Lower lobe of right lung (tissue), 2 donors: ENCODE measurements around the gene FN3KRP. TPM values are rescaled to one million over a fixed set of nuclear protein-coding genes. Genes with fewer than 3 reads are reported as not detected.

ENCODE experiments used
- ATAC-seq, 2 donors: fragments of 200-7000 bp; cut with Tn5 transposase; one replicate each; pipeline ENCODE4 v1.9.1; 2020 to 2022; ENCODE audit warnings: mild to moderate bottlenecking in 2 of 2, moderate library complexity in 2 of 2
- DNase-seq: peaks from one replicate; pipeline ENCODE4 v3.0.0-alpha.2; 2020
- H3K27ac ChIP-seq: fragments of 200-600 bp; one replicate; pipeline ENCODE4 v1.8.0; 2022
- H3K27me3 ChIP-seq: fragments of 200-600 bp; one replicate; pipeline ENCODE4 v1.8.0; 2022; ENCODE audit warnings: low read depth
- H3K36me3 ChIP-seq: fragments of 200-600 bp; one replicate; pipeline ENCODE4 v1.8.0; 2022; ENCODE audit warnings: mild to moderate bottlenecking
- H3K4me1 ChIP-seq: fragments of 200-600 bp; one replicate; pipeline ENCODE4 v1.8.0; 2022
- H3K4me3 ChIP-seq: fragments of 200-600 bp; one replicate; pipeline ENCODE4 v1.8.0; 2022; ENCODE audit warnings: mild to moderate bottlenecking
- H3K9me3 ChIP-seq: fragments of 200-600 bp; one replicate; pipeline ENCODE4 v1.8.0; 2022
- intact Hi-C: fragments of 100-400 bp; cut with DNase I; formaldehyde crosslinking; loops from one replicate; pipeline ENCODE4 v1.11.0; 2022
- total RNA-seq: library from RNA; stranded (reverse); fragmentation: NEBNext Ultra II Directional; extraction: Animal tissue kit (Norgen Biotek cat#: 25700); gene quantifications from one replicate; pipeline ENCODE4 v1.2.1, GENCODE V29; 2021
- TF ChIP-seq, protein P1 (sequence below): fragments of 200-600 bp; IDR thresholded peaks from one replicate; pipeline ENCODE4 v1.8.0; 2022; ENCODE audit warnings: antibody characterized with exemption, mild to moderate bottlenecking
- donor health status: DM: no; HTN: yes; CAD: no; lungs with severe emphysema.

FN3KRP gene
- total RNA-seq, 1 donor from 2014 or later, result 28.1 TPM

DNA sequence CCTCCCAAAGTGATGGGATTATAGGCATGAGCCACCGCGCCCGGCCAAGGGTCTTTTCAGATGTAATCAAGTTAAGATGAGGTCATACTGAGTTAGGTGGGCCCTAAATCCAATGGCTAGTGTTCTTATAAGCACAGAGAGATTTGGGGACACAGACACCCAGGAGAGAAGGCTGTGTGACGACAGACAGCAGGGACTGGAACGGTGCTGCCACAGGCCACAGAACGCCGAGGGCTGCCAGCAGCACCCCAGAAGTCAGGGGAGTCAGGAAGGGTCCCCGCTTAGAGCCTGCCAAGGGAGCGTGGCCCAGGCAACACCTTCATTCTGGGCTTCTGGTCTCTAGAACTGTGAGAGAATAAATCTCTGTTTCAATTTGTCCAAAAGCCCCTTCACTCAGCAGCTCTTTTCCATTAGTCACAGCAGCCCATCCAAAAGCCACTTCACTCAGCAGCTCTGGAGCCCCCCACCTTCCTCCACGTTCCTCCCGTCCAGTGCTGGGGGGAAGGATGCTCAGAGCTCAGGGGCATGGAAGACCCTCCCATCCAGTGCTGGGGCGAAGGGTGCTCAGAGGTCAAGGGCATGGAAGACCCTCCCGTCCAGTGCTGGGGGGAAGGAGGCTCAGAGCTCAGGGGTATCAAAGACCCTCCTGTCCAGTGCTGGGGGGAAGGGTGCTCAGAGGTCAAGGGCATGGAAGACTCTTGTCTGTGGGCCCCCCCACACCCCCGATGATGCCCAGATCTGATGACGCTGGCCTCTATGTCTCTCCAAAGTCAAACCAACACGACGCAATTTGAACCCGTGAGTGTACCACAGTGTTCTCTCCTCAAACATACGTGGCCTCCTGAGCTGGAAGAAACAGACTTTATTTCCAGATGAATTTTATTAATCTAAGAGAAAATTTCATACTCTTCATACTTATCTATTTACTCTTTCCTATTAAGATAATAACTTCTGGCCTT lies 29.9 kb upstream of the FN3KRP start:
- Histone ChIP-seq H3K4me3 (no peak overlapping the region), H3K36me3 (no peaks in the 10 kb centered on the region), H3K4me1 (no peaks in the 10 kb centered on the region), H3K27me3 (no peaks in the 10 kb centered on the region), H3K9me3 (peaks cover 3% of the 10 kb centered on the region), H3K27ac (no peak overlapping the region)
- no peak for DNase-seq
- ATAC-seq, result peak in 1 of 2 donors; percentile 13
- intact Hi-C loops, result no loop called here
- TF ChIP-seq, protein P1, sequence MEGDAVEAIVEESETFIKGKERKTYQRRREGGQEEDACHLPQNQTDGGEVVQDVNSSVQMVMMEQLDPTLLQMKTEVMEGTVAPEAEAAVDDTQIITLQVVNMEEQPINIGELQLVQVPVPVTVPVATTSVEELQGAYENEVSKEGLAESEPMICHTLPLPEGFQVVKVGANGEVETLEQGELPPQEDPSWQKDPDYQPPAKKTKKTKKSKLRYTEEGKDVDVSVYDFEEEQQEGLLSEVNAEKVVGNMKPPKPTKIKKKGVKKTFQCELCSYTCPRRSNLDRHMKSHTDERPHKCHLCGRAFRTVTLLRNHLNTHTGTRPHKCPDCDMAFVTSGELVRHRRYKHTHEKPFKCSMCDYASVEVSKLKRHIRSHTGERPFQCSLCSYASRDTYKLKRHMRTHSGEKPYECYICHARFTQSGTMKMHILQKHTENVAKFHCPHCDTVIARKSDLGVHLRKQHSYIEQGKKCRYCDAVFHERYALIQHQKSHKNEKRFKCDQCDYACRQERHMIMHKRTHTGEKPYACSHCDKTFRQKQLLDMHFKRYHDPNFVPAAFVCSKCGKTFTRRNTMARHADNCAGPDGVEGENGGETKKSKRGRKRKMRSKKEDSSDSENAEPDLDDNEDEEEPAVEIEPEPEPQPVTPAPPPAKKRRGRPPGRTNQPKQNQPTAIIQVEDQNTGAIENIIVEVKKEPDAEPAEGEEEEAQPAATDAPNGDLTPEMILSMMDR, result no peak

DNA sequence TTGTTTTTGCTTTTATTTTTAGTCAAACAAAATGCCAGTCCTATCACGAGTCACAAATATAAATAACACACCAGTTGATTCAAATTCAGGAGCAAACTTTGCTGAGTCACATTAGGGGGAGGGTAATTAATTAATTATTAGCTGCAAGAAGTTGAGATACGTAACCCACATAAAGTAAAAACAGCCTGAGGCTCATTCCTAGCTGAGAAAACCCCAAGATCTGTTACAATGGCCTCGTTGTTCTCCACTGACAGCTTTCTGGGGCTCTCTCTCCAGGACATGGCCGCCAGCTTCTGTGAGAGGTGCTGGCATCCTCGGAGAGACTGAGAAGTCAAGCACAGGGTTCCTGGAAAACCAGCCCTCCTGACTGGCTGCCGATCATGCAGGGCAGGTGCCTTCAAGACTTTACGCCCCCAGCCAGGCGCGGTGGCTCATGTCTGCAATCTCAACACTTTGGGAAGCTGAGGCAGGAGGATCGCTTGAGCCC lies 29.1 kb upstream of the FN3KRP start:
- no peak for ATAC-seq

DNA sequence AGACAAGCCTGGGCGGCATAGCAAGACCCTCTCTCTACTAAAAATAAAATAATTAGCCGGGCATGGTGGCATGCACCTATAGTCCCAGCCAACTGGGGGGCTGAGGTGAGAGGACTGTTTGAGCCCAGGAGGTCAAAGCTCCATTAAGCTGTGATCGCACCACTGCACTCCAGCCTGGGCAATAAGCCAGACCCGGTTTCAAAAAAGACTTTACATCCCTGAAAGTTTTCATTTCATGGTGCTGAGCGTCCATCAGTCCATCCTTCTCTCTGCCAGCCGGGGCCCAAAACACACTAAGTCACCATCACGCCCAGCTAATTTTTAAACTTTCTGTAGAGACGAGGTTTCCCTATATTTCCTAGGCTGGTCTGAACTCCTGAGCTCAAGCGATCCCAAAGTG lies 28.6 kb upstream of the FN3KRP start:
- Histone ChIP-seq H3K27me3 (no peaks in the 10 kb centered on the region), H3K9me3 (no peaks in the 10 kb centered on the region), H3K36me3 (no peaks in the 10 kb centered on the region), H3K27ac (no peak overlapping the region), H3K4me1 (no peaks in the 10 kb centered on the region), H3K4me3 (no peak overlapping the region)
- intact Hi-C loops, result no loop called here
- TF ChIP-seq, protein P1, result no peak
- ATAC-seq, result no peak
- DNase-seq, result no peak

More for the DNA sequence above, 29.1 kb upstream of the FN3KRP start:
- Histone ChIP-seq H3K4me1 (no peaks in the 10 kb centered on the region), H3K36me3 (no peaks in the 10 kb centered on the region), H3K9me3 (no peaks in the 10 kb centered on the region), H3K27ac (no peak overlapping the region), H3K27me3 (no peaks in the 10 kb centered on the region), H3K4me3 (no peak overlapping the region)
- DNase-seq, result no peak
- intact Hi-C loops, result no loop called here
- TF ChIP-seq, protein P1, result no peak

DNA sequence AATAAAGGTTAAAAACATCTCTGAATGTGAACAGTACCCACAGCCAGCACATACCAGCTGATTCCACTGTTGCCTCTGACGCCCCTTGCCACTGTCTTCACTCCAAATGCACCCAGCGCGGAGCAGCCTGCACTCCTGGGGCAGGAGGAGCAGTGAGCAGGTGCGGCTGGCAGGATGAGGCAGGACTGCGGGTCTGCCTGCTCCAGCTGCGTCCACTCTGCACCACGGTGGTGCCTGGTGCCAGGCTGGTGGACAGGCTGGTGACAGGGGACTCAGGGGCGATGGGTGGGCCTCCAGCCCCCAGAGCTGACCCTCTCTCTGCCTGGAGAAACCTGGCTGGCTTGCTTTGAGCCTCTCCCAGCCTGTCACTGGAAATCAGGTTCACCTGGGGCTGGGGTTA lies 27.4 kb upstream of the FN3KRP start:
- no peaks in the 10 kb centered on the region for H3K27me3 ChIP-seq

DNA sequence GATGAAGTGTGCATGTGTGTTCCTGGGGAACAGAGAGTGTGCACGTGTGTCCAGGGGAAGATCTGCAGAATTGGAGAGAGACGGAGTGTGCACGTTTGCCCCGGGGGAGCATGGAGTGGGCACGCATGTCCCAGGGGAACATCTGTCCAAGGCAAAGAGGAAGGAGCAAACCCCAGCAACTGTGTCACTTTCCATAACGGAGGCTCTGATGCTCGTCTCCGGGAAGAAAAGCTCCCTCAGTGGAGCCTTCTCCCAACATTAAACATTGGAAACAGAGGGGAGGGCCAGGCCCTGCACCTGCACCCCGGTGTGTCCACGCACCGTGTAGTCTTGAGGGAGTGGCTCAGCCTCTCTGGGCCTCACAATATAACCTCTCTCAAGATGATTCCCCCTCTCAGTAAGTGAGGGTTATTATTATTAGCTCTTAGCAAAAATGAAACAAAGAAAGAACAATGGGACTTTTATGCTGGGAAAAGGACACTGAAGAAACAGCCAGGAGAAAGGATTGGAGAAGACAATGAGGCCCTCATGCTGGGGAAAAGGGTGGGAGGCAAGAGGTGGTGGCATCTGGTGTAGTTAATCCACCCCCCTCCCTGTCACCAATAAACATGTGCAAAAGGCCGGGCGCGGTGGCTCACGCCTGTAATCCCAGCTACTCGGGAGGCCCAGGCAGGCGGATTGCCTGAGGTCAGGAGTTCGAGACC lies 25.6 kb upstream of the FN3KRP start:
- DNase-seq (no peak), ATAC-seq (no peak)
- intact Hi-C loops, result no loop called here
- peaks cover 8% of the 10 kb centered on the region for H3K9me3 ChIP-seq
- no peak overlapping the region for H3K4me3 ChIP-seq
- H3K27ac ChIP-seq, result no peak overlapping the region
- H3K36me3 ChIP-seq, result no peaks in the 10 kb centered on the region
- no peaks in the 10 kb centered on the region for H3K4me1 ChIP-seq
- H3K27me3 ChIP-seq, result no peaks in the 10 kb centered on the region
- TF ChIP-seq, protein P1, result no peak

More for the DNA sequence above, 27.4 kb upstream of the FN3KRP start:
- Histone ChIP-seq H3K27ac (no peak overlapping the region), H3K4me1 (no peaks in the 10 kb centered on the region), H3K9me3 (no peaks in the 10 kb centered on the region), H3K4me3 (no peak overlapping the region), H3K36me3 (no peaks in the 10 kb centered on the region)
- intact Hi-C loops, result no loop called here
- DNase-seq (no peak), ATAC-seq (no peak)
- TF ChIP-seq, protein P1, result no peak
